GM10248 (cell line): ENCODE results near the gene TUBB6.

ENCODE experiments used
- CTCF ChIA-PET: fragments of 300-600 bp; sonication (Branson Sonifier 250); formaldehyde crosslinking; extraction: SDS; loops from one replicate; lab custom pipeline; 2021; ENCODE audit warnings: antibody characterized with exemption; lab: Yijun Ruan, JAX
- POLR2A ChIA-PET: fragments of 350-650 bp; sonication (Branson Sonifier 250); formaldehyde crosslinking; extraction: SDS; loops from one replicate; lab custom pipeline; 2020; ENCODE audit warnings: antibody characterized with exemption; lab: Yijun Ruan, JAX
- DNase-seq: peaks from one replicate; pipeline ENCODE4 v3.0.0; 2012; ENCODE audit errors: extremely low spot score
- TF ChIP-seq, protein P1 (sequence below): IDR thresholded peaks from 2 replicates; pipeline ENCODE4 v1.5.1; 2012; ENCODE audit warnings: mild to moderate bottlenecking, low read depth; ENCODE audit errors: extremely low read depth, missing control alignments, control extremely low read depth

The TUBB6 gene

DNA sequence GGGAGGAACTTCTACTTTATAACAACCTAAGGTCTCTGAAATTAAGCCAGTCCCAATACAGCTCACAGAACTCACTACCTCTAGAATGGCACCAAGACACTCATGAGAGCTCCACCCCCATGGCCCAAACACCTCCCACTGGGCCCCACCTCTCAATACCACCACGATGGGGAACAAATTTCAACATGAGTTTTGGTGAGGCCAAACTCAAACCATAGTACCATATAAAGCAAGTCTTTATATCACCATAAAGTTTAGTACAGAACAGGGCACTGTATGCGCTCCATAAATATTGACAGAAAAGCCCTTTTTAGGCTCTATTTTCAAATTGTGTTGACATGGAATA lies 65.7 kb downstream of the TUBB6 start:
- no peak for DNase-seq
- ChIA-PET CTCF (interaction anchor here (1.2 to 2.6 kb wide), 5 partner anchors 10 to 46 kb away, joined by 3 to 10 read pairs (median 4); no protein-coding TSS in a partner anchor), POLR2A (no interaction called here)
- TF ChIP-seq, protein P1, sequence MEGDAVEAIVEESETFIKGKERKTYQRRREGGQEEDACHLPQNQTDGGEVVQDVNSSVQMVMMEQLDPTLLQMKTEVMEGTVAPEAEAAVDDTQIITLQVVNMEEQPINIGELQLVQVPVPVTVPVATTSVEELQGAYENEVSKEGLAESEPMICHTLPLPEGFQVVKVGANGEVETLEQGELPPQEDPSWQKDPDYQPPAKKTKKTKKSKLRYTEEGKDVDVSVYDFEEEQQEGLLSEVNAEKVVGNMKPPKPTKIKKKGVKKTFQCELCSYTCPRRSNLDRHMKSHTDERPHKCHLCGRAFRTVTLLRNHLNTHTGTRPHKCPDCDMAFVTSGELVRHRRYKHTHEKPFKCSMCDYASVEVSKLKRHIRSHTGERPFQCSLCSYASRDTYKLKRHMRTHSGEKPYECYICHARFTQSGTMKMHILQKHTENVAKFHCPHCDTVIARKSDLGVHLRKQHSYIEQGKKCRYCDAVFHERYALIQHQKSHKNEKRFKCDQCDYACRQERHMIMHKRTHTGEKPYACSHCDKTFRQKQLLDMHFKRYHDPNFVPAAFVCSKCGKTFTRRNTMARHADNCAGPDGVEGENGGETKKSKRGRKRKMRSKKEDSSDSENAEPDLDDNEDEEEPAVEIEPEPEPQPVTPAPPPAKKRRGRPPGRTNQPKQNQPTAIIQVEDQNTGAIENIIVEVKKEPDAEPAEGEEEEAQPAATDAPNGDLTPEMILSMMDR = no peak

DNA sequence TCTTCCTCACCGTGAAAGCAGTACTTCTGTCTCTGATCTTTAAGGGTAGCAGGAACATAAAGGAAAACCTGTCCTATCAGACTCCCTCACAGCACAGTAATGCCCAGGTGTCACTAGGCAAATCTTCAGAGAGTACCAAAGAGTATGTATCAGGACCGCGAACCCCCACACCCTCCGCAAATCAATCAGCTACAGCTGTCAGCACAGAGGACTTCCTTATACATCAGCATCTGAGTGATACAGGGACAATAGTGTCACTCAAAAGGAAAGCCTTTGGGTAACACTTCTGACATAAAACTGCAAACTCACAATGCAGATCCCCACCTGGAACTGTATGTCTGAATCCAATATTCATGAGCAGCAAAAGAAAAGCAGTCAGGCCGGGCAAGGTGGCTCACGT lies 66.4 kb downstream of the TUBB6 start:
- POLR2A ChIA-PET = interaction anchor here (0.6 kb wide), 1 partner anchor 48 kb away, joined by 3 read pairs; no protein-coding TSS in a partner anchor
- CTCF ChIA-PET = no interaction called here
- no peak for DNase-seq
- TF ChIP-seq, protein P1 = no peak
